GM19239 (cell line): ENCODE results near the gene GNA12.
"Not testable (repeated sequence)": the region's sequence is repeated elsewhere in the genome, so short reads cannot be mapped to it uniquely, and the experiment has no call there.

Experiments used
- DNase-seq: peaks from one replicate; pipeline ENCODE4 v3.0.0; 2011; ENCODE audit warnings: low spot score; ENCODE audit not compliant: insufficient read length
- FAIRE-seq: peaks from 2 replicates; lab custom pipeline; 2011; peaks lifted over from hg19 to GRCh38; lab: Jason Lieb, UNC

GNA12 gene

GRCh38 chr7:2734751-2735571 is 109.1 kb downstream of the GNA12 start:
- FAIRE-seq, result no peak

GRCh38 chr7:2734084-2734686 is 109.9 kb downstream of the GNA12 start:
- FAIRE-seq, result no peak
- DNase-seq, result no peak

More at GRCh38 chr7:2734751-2735571, 109.1 kb downstream of the GNA12 start:
- DNase-seq, result no peak

- FAIRE-seq (no peak), DNase-seq (no peak)
Measured at GRCh38 chr7:2732959-2733584, 111.0 kb downstream of the GNA12 start.

GRCh38 chr7:2732388-2732787 is 111.7 kb downstream of the GNA12 start:
- DNase-seq (no peak), FAIRE-seq (no peak)

GRCh38 chr7:2730846-2731770 is 113.0 kb downstream of the GNA12 start:
- DNase-seq (no peak), FAIRE-seq (no peak)

- DNase-seq (no peak), FAIRE-seq (no peak)
Measured at GRCh38 chr7:2729893-2730716, 114.0 kb downstream of the GNA12 start.

GRCh38 chr7:2729031-2729892 is 114.8 kb downstream of the GNA12 start:
- DNase-seq, result no peak
- no peak for FAIRE-seq

GRCh38 chr7:2728316-2729030 is 115.6 kb downstream of the GNA12 start:
- no peak for FAIRE-seq
- DNase-seq, result no peak

- not testable (repeated sequence) for FAIRE-seq, DNase-seq
Measured at GRCh38 chr7:2727206-2727605, 116.9 kb downstream of the GNA12 start.

GRCh38 chr7:2726316-2727018 is 117.6 kb downstream of the GNA12 start:
- FAIRE-seq (no peak), DNase-seq (no peak)

GRCh38 chr7:2725178-2726105 is 118.7 kb downstream of the GNA12 start:
- DNase-seq (no peak), FAIRE-seq (no peak)

GRCh38 chr7:2724453-2725177 is 119.5 kb downstream of the GNA12 start:
- DNase-seq, result no peak
- no peak for FAIRE-seq

GRCh38 chr7:2724036-2724435 is 120.1 kb downstream of the GNA12 start:
- FAIRE-seq, DNase-seq: not testable (repeated sequence)

- FAIRE-seq (no peak), DNase-seq (no peak)
Measured at GRCh38 chr7:2723138-2723850, 120.8 kb downstream of the GNA12 start.

GRCh38 chr7:2722591-2722990 is 121.5 kb downstream of the GNA12 start:
- FAIRE-seq, result no peak
- DNase-seq, result no peak
